ENCODE data around the gene SMC1B.

Gene SMC1B

GRCh38 chr22:45425531-45426265, 12.3 kb upstream of the SMC1B start:
- H2AFZ ChIP-seq (ENCODE audit: low read length) = no peak overlapping the region
- H3K36me3 ChIP-seq (ENCODE audit: insufficient read depth, low read length) = peaks cover 3% of the 10 kb centered on the region
- no peak overlapping the region for H3K4me3 ChIP-seq (ENCODE audit: low read depth, low read length, poor library complexity, severe bottlenecking)
- H3K79me2 ChIP-seq (ENCODE audit: insufficient read depth, low read length) = no peaks in the 10 kb centered on the region
- no peaks in the 10 kb centered on the region; the same call in 1 of the 2 replicates for H3K27me3 ChIP-seq (ENCODE audit: insufficient read depth, low read length)
- no peaks in the 10 kb centered on the region for H3F3A ChIP-seq (ENCODE audit: insufficient read depth, low read length)
- TF ChIP-seq EZH2 (IDR thresholded peaks at IDR 0.05; ENCODE audit: borderline replicate concordance, low read length) = no peak
- no peak for TF ChIP-seq CTCF (IDR thresholded peaks at IDR 0.05; ENCODE audit: low read length)
- H3K4me2 ChIP-seq (ENCODE audit: low read length) = no peak overlapping the region
- no peaks in the 10 kb centered on the region for H4K20me1 ChIP-seq (ENCODE audit: insufficient read depth, low read length)
- no peaks in the 10 kb centered on the region for H3K9me2 ChIP-seq (ENCODE audit: low read depth, low read length)
- no peak overlapping the region for H3K9ac ChIP-seq (ENCODE audit: low read length)
- H3K9me3 ChIP-seq (ENCODE audit: low read length) = no peaks in the 10 kb centered on the region
- H3K4me1 ChIP-seq (ENCODE audit: insufficient read depth, low read length, severe bottlenecking) = no peaks in the 10 kb centered on the region
- no peak overlapping the region for H3K27ac ChIP-seq (ENCODE audit: low read depth, low read length, poor library complexity, severe bottlenecking)

GRCh38 chr22:45425101-45425500, 11.7 kb upstream of the SMC1B start:
- Histone ChIP-seq H3K27me3 (ENCODE audit: insufficient read depth, low read length) (no peaks in the 10 kb centered on the region; the same call in 1 of the 2 replicates), H3K4me2 (ENCODE audit: low read length) (no peak overlapping the region), H4K20me1 (ENCODE audit: insufficient read depth, low read length) (no peaks in the 10 kb centered on the region)

GRCh38 chr22:45424241-45424731, 10.9 kb upstream of the SMC1B start:
- peaks cover 3% of the 10 kb centered on the region for H3K36me3 ChIP-seq (ENCODE audit: insufficient read depth, low read length)
- no peak overlapping the region for H3K4me3 ChIP-seq (ENCODE audit: low read depth, low read length, poor library complexity, severe bottlenecking)
- no peak for TF ChIP-seq CTCF (IDR thresholded peaks at IDR 0.05; ENCODE audit: low read length)
- no peak for TF ChIP-seq EZH2 (IDR thresholded peaks at IDR 0.05; ENCODE audit: borderline replicate concordance, low read length)
- no peak overlapping the region for H2AFZ ChIP-seq (ENCODE audit: low read length)
- no peaks in the 10 kb centered on the region; the same call in 1 of the 2 replicates for H3K27me3 ChIP-seq (ENCODE audit: insufficient read depth, low read length)
- H3F3A ChIP-seq (ENCODE audit: insufficient read depth, low read length) = no peaks in the 10 kb centered on the region
- H3K9me3 ChIP-seq (ENCODE audit: low read length) = no peaks in the 10 kb centered on the region
- no peaks in the 10 kb centered on the region for H3K9me2 ChIP-seq (ENCODE audit: low read depth, low read length)
- no peaks in the 10 kb centered on the region for H4K20me1 ChIP-seq (ENCODE audit: insufficient read depth, low read length)
- no peak overlapping the region for H3K9ac ChIP-seq (ENCODE audit: low read length)
- no peaks in the 10 kb centered on the region for H3K4me1 ChIP-seq (ENCODE audit: insufficient read depth, low read length, severe bottlenecking)
- no peaks in the 10 kb centered on the region for H3K79me2 ChIP-seq (ENCODE audit: insufficient read depth, low read length)
- no peak overlapping the region for H3K27ac ChIP-seq (ENCODE audit: low read depth, low read length, poor library complexity, severe bottlenecking)
- H3K4me2 ChIP-seq (ENCODE audit: low read length) = no peak overlapping the region

More at GRCh38 chr22:45425101-45425500, 11.7 kb upstream of the SMC1B start:
- no peak overlapping the region for H3K9ac ChIP-seq (ENCODE audit: low read length)
- no peak overlapping the region for H3K4me3 ChIP-seq (ENCODE audit: low read depth, low read length, poor library complexity, severe bottlenecking)
- no peaks in the 10 kb centered on the region for H3K9me3 ChIP-seq (ENCODE audit: low read length)
- H3K4me1 ChIP-seq (ENCODE audit: insufficient read depth, low read length, severe bottlenecking) = no peaks in the 10 kb centered on the region
- TF ChIP-seq CTCF (IDR thresholded peaks at IDR 0.05; ENCODE audit: low read length) = no peak
- no peak for TF ChIP-seq EZH2 (IDR thresholded peaks at IDR 0.05; ENCODE audit: borderline replicate concordance, low read length)
- H3K27ac ChIP-seq (ENCODE audit: low read depth, low read length, poor library complexity, severe bottlenecking) = no peak overlapping the region
- H3K9me2 ChIP-seq (ENCODE audit: low read depth, low read length) = no peaks in the 10 kb centered on the region
- H2AFZ ChIP-seq (ENCODE audit: low read length) = no peak overlapping the region
- no peaks in the 10 kb centered on the region for H3K79me2 ChIP-seq (ENCODE audit: insufficient read depth, low read length)
- peaks cover 3% of the 10 kb centered on the region for H3K36me3 ChIP-seq (ENCODE audit: insufficient read depth, low read length)
- H3F3A ChIP-seq (ENCODE audit: insufficient read depth, low read length) = no peaks in the 10 kb centered on the region
